ENCODE data around the gene STRIP2. TPM values are rescaled to one million over a fixed set of nuclear protein-coding genes. Genes with fewer than 3 reads are reported as not detected.

STRIP2 gene
- total RNA-seq, 1 experiment from 2014 or later: 10.8 TPM

DNA sequence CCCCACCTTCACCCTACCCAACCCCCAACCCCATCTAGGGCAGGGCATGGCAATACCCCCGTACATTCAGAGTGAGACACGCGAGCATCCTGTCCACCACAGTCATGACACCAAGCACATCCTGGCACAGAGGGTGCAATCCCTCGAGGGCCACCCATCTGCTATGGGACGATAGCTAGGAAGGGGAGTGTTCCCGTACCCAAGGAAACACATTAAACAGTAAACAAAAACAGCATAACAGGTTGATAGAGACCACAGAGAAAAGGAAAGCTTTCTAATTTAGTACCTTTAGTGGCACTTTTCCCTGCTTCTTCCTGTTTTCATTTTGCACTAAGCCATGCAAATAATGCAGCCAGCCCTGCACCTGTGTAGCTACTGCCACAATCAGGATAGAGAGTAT, 65.8 kb downstream of the STRIP2 start (continued):
- TF ChIP-seq, protein P1, sequence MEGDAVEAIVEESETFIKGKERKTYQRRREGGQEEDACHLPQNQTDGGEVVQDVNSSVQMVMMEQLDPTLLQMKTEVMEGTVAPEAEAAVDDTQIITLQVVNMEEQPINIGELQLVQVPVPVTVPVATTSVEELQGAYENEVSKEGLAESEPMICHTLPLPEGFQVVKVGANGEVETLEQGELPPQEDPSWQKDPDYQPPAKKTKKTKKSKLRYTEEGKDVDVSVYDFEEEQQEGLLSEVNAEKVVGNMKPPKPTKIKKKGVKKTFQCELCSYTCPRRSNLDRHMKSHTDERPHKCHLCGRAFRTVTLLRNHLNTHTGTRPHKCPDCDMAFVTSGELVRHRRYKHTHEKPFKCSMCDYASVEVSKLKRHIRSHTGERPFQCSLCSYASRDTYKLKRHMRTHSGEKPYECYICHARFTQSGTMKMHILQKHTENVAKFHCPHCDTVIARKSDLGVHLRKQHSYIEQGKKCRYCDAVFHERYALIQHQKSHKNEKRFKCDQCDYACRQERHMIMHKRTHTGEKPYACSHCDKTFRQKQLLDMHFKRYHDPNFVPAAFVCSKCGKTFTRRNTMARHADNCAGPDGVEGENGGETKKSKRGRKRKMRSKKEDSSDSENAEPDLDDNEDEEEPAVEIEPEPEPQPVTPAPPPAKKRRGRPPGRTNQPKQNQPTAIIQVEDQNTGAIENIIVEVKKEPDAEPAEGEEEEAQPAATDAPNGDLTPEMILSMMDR (IDR thresholded peaks at IDR 0.05 in 2 of 3, conservative IDR thresholded peaks at IDR 0.05 in 1 of 3; ENCODE audit: borderline replicate concordance in 1 of 3, insufficient read depth in 1 of 3, low read depth in 2 of 3, low read length in 2 of 3): no peak
- TF ChIP-seq POLR2AphosphoS5 (IDR thresholded peaks at IDR 0.05; ENCODE audit: low read depth, low read length) (no peak), FOSL1 (IDR thresholded peaks at IDR 0.05; ENCODE audit: low read depth) (no peak), CBX3 (IDR thresholded peaks at IDR 0.05; ENCODE audit: low read depth) (no peak), SRF (IDR thresholded peaks at IDR 0.05; ENCODE audit: low read depth) (no peak), JUND (IDR thresholded peaks at IDR 0.05) (no peak), TCF7L2 (IDR thresholded peaks at IDR 0.05; ENCODE audit: borderline replicate concordance, extremely low read depth, insufficient read depth, insufficient read length) (no peak), ELF1 (IDR thresholded peaks at IDR 0.05; ENCODE audit: borderline replicate concordance, low read depth) (no peak)
- TF ChIP-seq, protein P2, sequence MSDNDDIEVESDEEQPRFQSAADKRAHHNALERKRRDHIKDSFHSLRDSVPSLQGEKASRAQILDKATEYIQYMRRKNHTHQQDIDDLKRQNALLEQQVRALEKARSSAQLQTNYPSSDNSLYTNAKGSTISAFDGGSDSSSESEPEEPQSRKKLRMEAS (IDR thresholded peaks at IDR 0.05): no peak

- Histone ChIP-seq H4K20me1 (ENCODE audit: insufficient read depth) (no peaks in the 10 kb centered on the region), H3K9me3 (ENCODE audit: control insufficient read depth in 1 of 2, insufficient read depth in 1 of 2, low read depth in 1 of 2, low read length in 2 of 2) (no peaks in the 10 kb centered on the region), H3K79me2 (ENCODE audit: insufficient read depth, low read length) (no peaks in the 10 kb centered on the region), H3K9ac (ENCODE audit: low read length) (peak within 1 kb of the TSS; percentile 72), H3K27ac (ENCODE audit: low read depth, low read length) (peak within 1 kb of the TSS; percentile 44; the same call in 1 of the 2 replicates), H2AFZ (ENCODE audit: low read depth, low read length, poor library complexity, severe bottlenecking) (no peak within 1 kb of the TSS), H3K4me3 (replicated peaks in 1 of 2; ENCODE audit: low read depth in 1 of 2, low read length in 2 of 2) (peak within 1 kb of the TSS; percentile 61 to 66), H3K4me1 (ENCODE audit: control insufficient read depth in 1 of 2, insufficient read depth in 2 of 2, low read length in 2 of 2) (peaks cover 2 to 19% of the 10 kb centered on the region in 2 experiments; a peak in 2 of 4 replicates), H3K27me3 (ENCODE audit: insufficient read depth, low read length) (no peaks in the 10 kb centered on the region), H3K36me3 (ENCODE audit: control insufficient read depth in 1 of 2, insufficient read depth in 2 of 2, low read length in 2 of 2) (no peaks in the 10 kb centered on the region), H3K4me2 (ENCODE audit: low read length) (peak within 1 kb of the TSS; percentile 96), H3K9me2 (ENCODE audit: insufficient read depth) (no peaks in the 10 kb centered on the region)
- ATAC-seq (peak; percentile 96), DNase-seq (ENCODE audit: low read depth, low spot score) (peak; percentile 46)
- ChIA-PET RAD21 (ENCODE audit: low non-redundant PET in 1 of 2, low total read pairs in 2 of 2, uncharacterized antibody in 2 of 2, unreplicated experiment in 2 of 2) (no interaction called here), CTCF (no interaction called here), POLR2A (interaction anchor here (1.6 kb wide), 1 partner anchor 8 kb away, joined by 4 read pairs; no protein-coding TSS in a partner anchor)
- BruUV-seq (replicated peaks): no TSS peak
- TF ChIP-seq POLR2AphosphoS5 (IDR thresholded peaks at IDR 0.05; ENCODE audit: low read depth, low read length): peak; percentile 83
- TF ChIP-seq POLR2A (IDR thresholded peaks at IDR 0.05; ENCODE audit: borderline replicate concordance, extremely low read depth, insufficient read depth, insufficient read length): peak; percentile 44
- TF ChIP-seq, protein P2 (IDR thresholded peaks at IDR 0.05): peak; percentile 76
- TF ChIP-seq, protein P1 (IDR thresholded peaks at IDR 0.05 in 2 of 3, conservative IDR thresholded peaks at IDR 0.05 in 1 of 3; ENCODE audit: borderline replicate concordance in 1 of 3, insufficient read depth in 1 of 3, low read depth in 2 of 3, low read length in 2 of 3): no peak
- TF ChIP-seq ZFX (IDR thresholded peaks at IDR 0.05): peak; percentile 85
- intact Hi-C loops (cut with micrococcal nuclease): no loop called here
These were observed 67.8 kb downstream of the STRIP2 start, which contains the start of gene SMKR1 for GRCh38 chr7:129501760-129502707. Gene SMKR1, plus strand, starts transcription at chr7:129502531. Its CDS starts 294 bp downstream, at chr7:129502825.
